ENCODE results near the gene COQ10A. TPM values are rescaled to one million over a fixed set of nuclear protein-coding genes. Genes with fewer than 3 reads are reported as not detected.
A peak's percentile ranks its signal among the peaks of the same experiment; 100 is the strongest.

The COQ10A gene
- total RNA-seq, 3 donors from 2014 or later, result 18.7 to 23.7 (median 18.7) TPM

GRCh38 chr12:56315249-56315621 is 48.5 kb downstream of the COQ10A start:
- TF ChIP-seq POLR2A (IDR thresholded peaks at IDR 0.05), result no peak
- TF ChIP-seq, protein P1, sequence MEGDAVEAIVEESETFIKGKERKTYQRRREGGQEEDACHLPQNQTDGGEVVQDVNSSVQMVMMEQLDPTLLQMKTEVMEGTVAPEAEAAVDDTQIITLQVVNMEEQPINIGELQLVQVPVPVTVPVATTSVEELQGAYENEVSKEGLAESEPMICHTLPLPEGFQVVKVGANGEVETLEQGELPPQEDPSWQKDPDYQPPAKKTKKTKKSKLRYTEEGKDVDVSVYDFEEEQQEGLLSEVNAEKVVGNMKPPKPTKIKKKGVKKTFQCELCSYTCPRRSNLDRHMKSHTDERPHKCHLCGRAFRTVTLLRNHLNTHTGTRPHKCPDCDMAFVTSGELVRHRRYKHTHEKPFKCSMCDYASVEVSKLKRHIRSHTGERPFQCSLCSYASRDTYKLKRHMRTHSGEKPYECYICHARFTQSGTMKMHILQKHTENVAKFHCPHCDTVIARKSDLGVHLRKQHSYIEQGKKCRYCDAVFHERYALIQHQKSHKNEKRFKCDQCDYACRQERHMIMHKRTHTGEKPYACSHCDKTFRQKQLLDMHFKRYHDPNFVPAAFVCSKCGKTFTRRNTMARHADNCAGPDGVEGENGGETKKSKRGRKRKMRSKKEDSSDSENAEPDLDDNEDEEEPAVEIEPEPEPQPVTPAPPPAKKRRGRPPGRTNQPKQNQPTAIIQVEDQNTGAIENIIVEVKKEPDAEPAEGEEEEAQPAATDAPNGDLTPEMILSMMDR (IDR thresholded peaks at IDR 0.05), result no peak
- TF ChIP-seq POLR2AphosphoS5 (IDR thresholded peaks at IDR 0.05), result no peak
- H3K4me3 ChIP-seq, result peak overlapping the region; percentile 72 to 89 (median 87)
- H3K27ac ChIP-seq, result peak overlapping the region; percentile 94
- H3K4me1 ChIP-seq, result peaks cover 5 to 7% of the 10 kb centered on the region in 2 donors
- H3K36me3 ChIP-seq, result no peaks in the 10 kb centered on the region
- no peak for DNase-seq (ENCODE audit: low spot score in 2 of 2)
- H3K9me3 ChIP-seq, result no peaks in the 10 kb centered on the region
- H3K27me3 ChIP-seq, result no peaks in the 10 kb centered on the region
- intact Hi-C loops (cut with DNase I; ENCODE audit: low total_unique reads), result no loop called here

DNA sequence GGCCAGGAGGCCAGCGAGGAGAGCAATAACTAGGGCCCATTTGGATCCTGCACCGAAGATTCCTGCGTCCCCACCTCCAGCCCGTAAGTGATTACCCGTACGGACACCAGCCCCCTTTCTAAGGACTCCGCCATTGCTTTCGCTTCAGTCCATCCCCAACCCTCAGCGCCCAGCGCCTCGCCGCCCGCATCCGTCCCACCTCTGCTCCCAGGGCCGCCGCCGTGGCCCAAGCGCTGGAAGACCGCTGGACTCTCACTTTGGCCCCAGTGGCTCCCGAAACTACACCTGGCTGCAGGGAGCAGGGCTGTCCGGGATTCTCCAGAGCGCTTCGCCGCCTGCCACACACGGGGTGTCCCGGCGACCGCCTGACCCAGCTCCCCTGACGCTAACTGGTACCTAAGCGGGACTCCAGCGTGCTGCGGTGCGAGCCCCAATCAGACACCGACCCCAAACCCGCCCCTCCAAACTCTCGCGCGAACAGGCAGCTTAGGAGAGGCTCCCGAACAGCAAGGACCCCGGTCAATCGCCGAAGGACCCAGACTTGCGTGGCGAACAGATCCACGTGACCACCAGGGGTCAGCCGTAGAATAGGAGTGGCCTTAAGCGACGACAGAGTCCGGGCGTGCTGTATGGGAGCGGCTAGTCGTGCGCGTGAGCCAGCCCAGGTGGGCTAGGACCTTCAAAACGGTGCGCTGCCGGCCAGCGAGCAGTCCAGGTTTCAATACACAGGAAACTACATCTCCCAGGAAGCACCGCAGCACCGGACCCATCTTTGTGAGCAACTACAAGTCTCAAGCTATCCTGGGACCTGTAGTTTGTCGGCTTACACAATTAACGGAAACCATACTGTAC is 49.1 kb downstream of the COQ10A start, which contains the start of gene CNPY2:
TSS of gene CNPY2 (minus strand) at position 367 of the 852 bp plus-strand sequence. CDS start 771 bp downstream, outside the sequence.
- Histone ChIP-seq H3K27me3 (no peaks in the 10 kb centered on the region), H3K9me3 (no peaks in the 10 kb centered on the region), H3K4me1 (peaks cover 5 to 7% of the 10 kb centered on the region in 2 donors), H3K36me3 (no peaks in the 10 kb centered on the region), H3K27ac (peak within 1 kb of the TSS; percentile 94), H3K4me3 (peak within 1 kb of the TSS; percentile 72 to 89 (median 87))
- TF ChIP-seq POLR2A (IDR thresholded peaks at IDR 0.05), result peak; percentile 38
- TF ChIP-seq, protein P1 (IDR thresholded peaks at IDR 0.05), result peak in 2 of 3 donors; percentile 31 to 42
- TF ChIP-seq POLR2AphosphoS5 (IDR thresholded peaks at IDR 0.05), result peak; percentile 84 to 89 (median 85)
- intact Hi-C loops (cut with DNase I; ENCODE audit: low total_unique reads), result no loop called here
- DNase-seq (ENCODE audit: low spot score in 2 of 2), result peak; percentile 91 to 95

GRCh38 chr12:56317675-56318074 is 50.9 kb downstream of the COQ10A start:
- Histone ChIP-seq H3K36me3 (peaks cover 3% of the 10 kb centered on the region), H3K27me3 (no peaks in the 10 kb centered on the region), H3K4me1 (peaks cover 5 to 7% of the 10 kb centered on the region in 2 donors), H3K4me3 (no peak overlapping the region), H3K9me3 (no peaks in the 10 kb centered on the region), H3K27ac (no peak overlapping the region)
- DNase-seq (ENCODE audit: low spot score in 2 of 2), result no peak
- intact Hi-C loops (cut with DNase I; ENCODE audit: low total_unique reads), result no loop called here
- TF ChIP-seq POLR2AphosphoS5 (IDR thresholded peaks at IDR 0.05), result no peak
- TF ChIP-seq POLR2A (IDR thresholded peaks at IDR 0.05), result no peak
- TF ChIP-seq, protein P1 (IDR thresholded peaks at IDR 0.05), result no peak

Other genes with a start within 250 kb of the COQ10A start
- gene IKZF4, start 245.9 kb upstream of the COQ10A start, total RNA-seq, result 1 to 10 TPM; 2.9 to 4.6 (median 4.2) TPM
- 1,000 to 10,000 TPM in 1 of 3 donors, 100 to 1,000 TPM in 2; 557 to 1,840 (median 572) TPM for gene RPS26, start 225.0 kb upstream of the COQ10A start, total RNA-seq
- 100 to 1,000 TPM in 2 of 3 donors, under 1 TPM in 1; 0.48 to 187 (median 119) TPM for gene ERBB3, start 186.8 kb upstream of the COQ10A start, total RNA-seq
- gene PA2G4, start 162.4 kb upstream of the COQ10A start, total RNA-seq, result 100 to 1,000 TPM in 2 of 3 donors, 10 to 100 TPM in 1; 94.4 to 134 (median 116) TPM
- gene RPL41, start 150.3 kb upstream of the COQ10A start, total RNA-seq, result 1,000 to 10,000 TPM; 3,675 to 5,580 (median 4,429) TPM
- gene ZC3H10, start 148.7 kb upstream of the COQ10A start, total RNA-seq, result 1 to 10 TPM; 3.6 to 4.8 (median 4.7) TPM
- gene ESYT1, start 138.7 kb upstream of the COQ10A start, total RNA-seq, result 100 to 1,000 TPM; 132 to 243 (median 146) TPM
- 10 to 100 TPM; 29.6 to 52.8 (median 43.2) TPM for gene MYL6B, start 114.4 kb upstream of the COQ10A start, total RNA-seq
- 1,000 to 10,000 TPM; 1,725 to 2,481 (median 1,981) TPM for gene MYL6, start 108.6 kb upstream of the COQ10A start, total RNA-seq
- 100 to 1,000 TPM; 105 to 114 (median 106) TPM for gene SMARCC2, start 77.5 kb upstream of the COQ10A start, total RNA-seq
- gene RNF41, start 45.0 kb upstream of the COQ10A start, total RNA-seq, result 10 to 100 TPM; 64.4 to 86.6 (median 81.3) TPM
- 10 to 100 TPM; 24.7 to 31.2 (median 27.5) TPM for gene NABP2, start 42.6 kb upstream of the COQ10A start, total RNA-seq
- under 1 TPM in 1 of 3 donors, not detected in 2; 0.98 TPM for gene SLC39A5, start 36.9 kb upstream of the COQ10A start, total RNA-seq
- gene ANKRD52, start 8.6 kb upstream of the COQ10A start, total RNA-seq, result 10 to 100 TPM; 12.8 to 18.4 (median 14.9) TPM
- 100 to 1,000 TPM in 2 of 3 donors, 10 to 100 TPM in 1; 79.2 to 132 (median 103) TPM for gene CS, start 33.4 kb downstream of the COQ10A start, total RNA-seq
- 10 to 100 TPM; 69.9 to 86.1 (median 85.9) TPM for gene CNPY2, start 49.0 kb downstream of the COQ10A start, total RNA-seq
- 10 to 100 TPM; 44.3 to 84.4 (median 54.1) TPM for gene PAN2, start 67.1 kb downstream of the COQ10A start, total RNA-seq
- under 1 TPM in 1 of 3 donors, not detected in 2; 0.88 TPM for gene IL23A, start 71.9 kb downstream of the COQ10A start, total RNA-seq
- 100 to 1,000 TPM; 198 to 207 (median 198) TPM for gene STAT2, start 93.2 kb downstream of the COQ10A start, total RNA-seq
- gene APOF, start 95.9 kb downstream of the COQ10A start, total RNA-seq, result not detected
- gene TIMELESS, start 182.5 kb downstream of the COQ10A start, total RNA-seq, result 1 to 10 TPM; 4.5 to 7.2 (median 6.7) TPM
- not detected for gene MIP, start 187.7 kb downstream of the COQ10A start, total RNA-seq
- gene SPRYD4, start 201.6 kb downstream of the COQ10A start, total RNA-seq, result 1 to 10 TPM; 2.9 to 4.8 (median 3.6) TPM
- 1 to 10 TPM in 2 of 3 donors, under 1 TPM in 1; 0.16 to 5.1 (median 4.6) TPM for gene GLS2, start 221.2 kb downstream of the COQ10A start, total RNA-seq